Measurements from ENCODE around the gene GLTP. TPM values are rescaled to one million over a fixed set of nuclear protein-coding genes. Genes with fewer than 3 reads are reported as not detected.

Gene GLTP
- total RNA-seq, 1 donor from 2014 or later = 23.8 TPM

GRCh38 chr12:109821968-109822367, 58.4 kb downstream of the GLTP start:
- Mint-ChIP-seq H3K4me3 (no peak overlapping the region), H3K9me3 (no peaks in the 10 kb centered on the region), H3K27me3 (ENCODE audit: low read depth) (no peaks in the 10 kb centered on the region), H3K36me3 (no peaks in the 10 kb centered on the region), H3K27ac (no peak overlapping the region), H3K4me1 (peaks cover 11% of the 10 kb centered on the region)
- TF ChIP-seq, protein P1, sequence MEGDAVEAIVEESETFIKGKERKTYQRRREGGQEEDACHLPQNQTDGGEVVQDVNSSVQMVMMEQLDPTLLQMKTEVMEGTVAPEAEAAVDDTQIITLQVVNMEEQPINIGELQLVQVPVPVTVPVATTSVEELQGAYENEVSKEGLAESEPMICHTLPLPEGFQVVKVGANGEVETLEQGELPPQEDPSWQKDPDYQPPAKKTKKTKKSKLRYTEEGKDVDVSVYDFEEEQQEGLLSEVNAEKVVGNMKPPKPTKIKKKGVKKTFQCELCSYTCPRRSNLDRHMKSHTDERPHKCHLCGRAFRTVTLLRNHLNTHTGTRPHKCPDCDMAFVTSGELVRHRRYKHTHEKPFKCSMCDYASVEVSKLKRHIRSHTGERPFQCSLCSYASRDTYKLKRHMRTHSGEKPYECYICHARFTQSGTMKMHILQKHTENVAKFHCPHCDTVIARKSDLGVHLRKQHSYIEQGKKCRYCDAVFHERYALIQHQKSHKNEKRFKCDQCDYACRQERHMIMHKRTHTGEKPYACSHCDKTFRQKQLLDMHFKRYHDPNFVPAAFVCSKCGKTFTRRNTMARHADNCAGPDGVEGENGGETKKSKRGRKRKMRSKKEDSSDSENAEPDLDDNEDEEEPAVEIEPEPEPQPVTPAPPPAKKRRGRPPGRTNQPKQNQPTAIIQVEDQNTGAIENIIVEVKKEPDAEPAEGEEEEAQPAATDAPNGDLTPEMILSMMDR (IDR thresholded peaks at IDR 0.05; ENCODE audit: unreplicated experiment) = no peak
- DNase-seq (ENCODE audit: low spot score in 2 of 2, unreplicated experiment in 2 of 2) = no peak

DNA sequence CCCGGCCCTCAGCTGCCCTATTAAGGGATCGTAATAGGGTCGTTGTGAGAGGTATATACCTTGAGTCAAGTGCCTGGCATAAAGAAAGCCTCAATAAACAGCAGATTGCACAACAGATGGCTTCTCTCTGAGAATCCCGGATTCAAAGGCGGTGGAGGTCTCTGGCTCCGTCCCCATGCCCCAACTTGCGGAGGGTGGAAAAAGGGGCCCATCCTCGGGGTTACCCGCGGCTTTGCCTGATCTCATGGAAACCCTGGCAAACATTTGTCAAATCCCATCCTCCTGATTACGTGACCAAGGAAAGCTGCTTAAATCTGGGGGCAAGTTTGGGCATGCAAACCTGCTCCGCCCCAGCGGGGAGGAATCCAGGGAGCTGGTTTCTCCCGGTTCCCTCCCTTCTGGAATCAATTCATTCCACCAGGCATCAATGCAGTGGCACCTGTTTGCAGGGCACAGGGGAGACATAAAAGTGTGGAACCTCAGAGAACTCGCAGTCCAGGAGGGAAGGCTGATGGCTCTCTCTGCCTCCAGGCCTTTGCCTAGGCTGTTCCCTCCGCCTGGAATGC, 59.4 kb downstream of the GLTP start:
- no peak for DNase-seq (ENCODE audit: low spot score in 2 of 2, unreplicated experiment in 2 of 2)
- TF ChIP-seq, protein P1 (IDR thresholded peaks at IDR 0.05; ENCODE audit: unreplicated experiment) = no peak
- H3K27ac Mint-ChIP-seq = no peak overlapping the region
- peaks cover 11% of the 10 kb centered on the region for H3K4me1 Mint-ChIP-seq
- H3K4me3 Mint-ChIP-seq = no peak overlapping the region
- no peaks in the 10 kb centered on the region for H3K9me3 Mint-ChIP-seq
- no peaks in the 10 kb centered on the region for H3K36me3 Mint-ChIP-seq
- no peaks in the 10 kb centered on the region for H3K27me3 Mint-ChIP-seq (ENCODE audit: low read depth)

DNA sequence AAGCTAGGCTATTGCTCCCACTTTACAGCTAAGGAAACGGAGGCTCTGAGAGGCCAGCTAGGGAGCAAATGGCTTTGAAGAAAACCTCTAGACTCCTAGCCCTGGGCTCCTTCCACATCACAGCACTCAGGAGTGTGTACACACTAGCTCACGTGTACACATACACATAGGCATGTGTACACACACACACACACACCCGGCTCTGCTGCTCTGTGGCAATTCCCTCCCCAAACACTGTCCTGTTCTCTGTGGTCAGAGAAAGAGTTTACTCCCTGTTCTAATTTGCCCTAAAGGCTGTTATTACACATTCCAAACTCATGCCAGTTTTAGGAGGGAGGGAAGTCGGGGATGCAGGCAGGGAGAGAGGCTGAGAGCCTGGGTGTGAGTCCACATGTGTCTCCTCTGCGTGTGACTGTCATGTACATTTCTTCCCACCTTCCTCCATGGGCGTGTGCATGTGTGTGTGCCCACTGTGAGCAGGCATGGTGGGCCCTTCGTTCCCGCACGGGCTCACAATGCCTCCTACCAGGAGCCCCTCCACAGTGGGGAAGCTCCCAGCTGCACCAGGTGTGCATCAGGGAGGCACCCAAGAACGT, 61.3 kb downstream of the GLTP start:
- TF ChIP-seq, protein P1 (IDR thresholded peaks at IDR 0.05; ENCODE audit: unreplicated experiment) = no peak
- H3K9me3 Mint-ChIP-seq = no peaks in the 10 kb centered on the region

DNA sequence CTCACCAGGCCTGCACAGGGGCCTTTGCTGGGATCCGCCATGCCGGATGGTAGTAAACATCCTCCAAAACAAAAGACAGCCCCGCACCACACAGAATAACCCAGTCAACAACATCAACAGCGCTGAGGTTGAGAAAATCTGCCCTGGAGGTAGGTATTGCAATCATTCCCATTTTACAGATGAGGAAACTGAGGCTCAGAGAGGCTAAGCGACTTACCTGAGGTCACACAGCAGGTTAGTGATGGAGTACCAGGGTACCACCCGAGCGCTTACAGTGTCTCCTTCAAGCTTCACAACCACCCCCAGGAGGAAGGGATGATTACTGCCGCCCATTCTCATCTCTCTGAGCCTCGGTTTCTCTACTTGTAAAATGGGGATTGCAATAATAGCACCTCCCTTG, 62.1 kb downstream of the GLTP start:
- no peak for DNase-seq (ENCODE audit: low spot score in 2 of 2, unreplicated experiment in 2 of 2)
- Mint-ChIP-seq H3K4me3 (no peak overlapping the region), H3K9me3 (no peaks in the 10 kb centered on the region), H3K27me3 (ENCODE audit: low read depth) (no peaks in the 10 kb centered on the region), H3K36me3 (no peaks in the 10 kb centered on the region), H3K27ac (no peak overlapping the region), H3K4me1 (peaks cover 11% of the 10 kb centered on the region)
- TF ChIP-seq, protein P1 (IDR thresholded peaks at IDR 0.05; ENCODE audit: unreplicated experiment) = no peak

More for the DNA sequence above, 61.3 kb downstream of the GLTP start:
- DNase-seq (ENCODE audit: low spot score in 2 of 2, unreplicated experiment in 2 of 2) = no peak
- Mint-ChIP-seq H3K27me3 (ENCODE audit: low read depth) (no peaks in the 10 kb centered on the region), H3K27ac (no peak overlapping the region), H3K36me3 (no peaks in the 10 kb centered on the region), H3K4me1 (peaks cover 11% of the 10 kb centered on the region), H3K4me3 (no peak overlapping the region)

DNA sequence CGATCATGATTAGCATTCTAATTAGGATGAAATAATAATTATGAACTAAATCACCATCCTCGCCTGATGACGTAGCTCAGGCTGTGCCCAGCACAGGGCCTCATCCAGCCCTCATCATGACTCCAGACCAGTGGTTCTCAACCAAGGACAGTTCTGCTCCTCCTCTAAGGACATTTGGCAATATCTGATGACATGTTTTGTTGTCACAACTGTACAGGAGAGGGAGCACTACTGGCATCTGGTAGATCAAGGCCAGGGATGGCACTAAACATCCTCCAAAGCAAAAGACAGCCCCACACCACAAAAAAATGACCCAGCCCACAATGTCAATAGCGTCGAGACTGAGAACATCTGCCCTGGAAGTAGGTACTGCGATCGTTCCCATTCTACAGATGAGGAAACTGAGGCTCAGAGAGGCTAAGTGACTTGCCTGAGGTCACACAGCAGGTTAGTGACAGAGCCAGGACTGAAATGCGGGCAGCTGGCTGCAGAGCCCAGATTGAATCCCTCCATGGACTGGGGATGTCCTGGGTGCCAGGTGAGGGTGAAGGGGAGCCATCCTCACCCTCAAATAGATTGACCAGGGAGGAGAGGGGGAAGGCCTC, 62.6 kb downstream of the GLTP start:
- Mint-ChIP-seq H3K4me3 (no peak overlapping the region), H3K36me3 (no peaks in the 10 kb centered on the region), H3K27me3 (ENCODE audit: low read depth) (no peaks in the 10 kb centered on the region), H3K9me3 (no peaks in the 10 kb centered on the region), H3K4me1 (peaks cover 11% of the 10 kb centered on the region), H3K27ac (no peak overlapping the region)
- no peak for DNase-seq (ENCODE audit: low spot score in 2 of 2, unreplicated experiment in 2 of 2)
- TF ChIP-seq, protein P1 (IDR thresholded peaks at IDR 0.05; ENCODE audit: unreplicated experiment) = no peak
